Bronchial epithelial cell (primary cell): ENCODE data around the gene CNP. TPM values are rescaled to one million over a fixed set of nuclear protein-coding genes. Genes with fewer than 3 reads are reported as not detected.

Source experiments
- DNase-seq: peaks from one replicate; pipeline ENCODE4 v3.0.0-alpha.2; 2010; ENCODE audit warnings: low read depth
- FAIRE-seq: peaks from 2 replicates; lab custom pipeline; 2011; peaks lifted over from hg19 to GRCh38; lab: Jason Lieb, UNC
- H3K27me3 ChIP-seq: 2 replicates; pipeline ENCODE4 v1.5.1; 2011; ENCODE audit warnings: low read length; ENCODE audit not compliant: control insufficient read depth, insufficient read depth
- H3K36me3 ChIP-seq: 2 replicates; pipeline ENCODE4 v1.5.1; 2011; ENCODE audit warnings: low read length; ENCODE audit not compliant: control insufficient read depth, insufficient read depth
- H3K4me3 ChIP-seq: 2 replicates; pipeline ENCODE4 v1.5.1; 2011; ENCODE audit warnings: mild to moderate bottlenecking, low read depth, low read length, control low read depth
- CTCF ChIP-seq: IDR thresholded peaks from 2 replicates; pipeline ENCODE4 v1.5.1; 2011; ENCODE audit warnings: mild to moderate bottlenecking, moderate library complexity, low read length, control low read depth, inconsistent platforms; ENCODE audit not compliant: insufficient read depth, severe bottlenecking
- total RNA-seq: library from RNA; depleted of rRNA; stranded (reverse); fragments of >200 nt; gene quantifications from 2 replicates; pipeline ENCODE4 v1.2.1, GENCODE V29; 2014

The CNP gene
- total RNA-seq, 1 donor from 2014 or later = 16.3 TPM

- peaks cover 27% of the 10 kb centered on the region for H3K36me3 ChIP-seq
- DNase-seq (no peak), FAIRE-seq (peak; percentile 32)
- H3K27me3 ChIP-seq = no peaks in the 10 kb centered on the region
- H3K4me3 ChIP-seq = no peak overlapping the region
- no peak for TF ChIP-seq CTCF
Measured at GRCh38 chr17:41970901-41971331, 4.3 kb downstream of the CNP start.

- no peak for TF ChIP-seq CTCF
- H3K4me3 ChIP-seq = no peak overlapping the region
- H3K36me3 ChIP-seq = peaks cover 32% of the 10 kb centered on the region
- DNase-seq (no peak), FAIRE-seq (no peak)
- no peaks in the 10 kb centered on the region for H3K27me3 ChIP-seq
Measured at GRCh38 chr17:41971721-41972523, 5.3 kb downstream of the CNP start.

DNA sequence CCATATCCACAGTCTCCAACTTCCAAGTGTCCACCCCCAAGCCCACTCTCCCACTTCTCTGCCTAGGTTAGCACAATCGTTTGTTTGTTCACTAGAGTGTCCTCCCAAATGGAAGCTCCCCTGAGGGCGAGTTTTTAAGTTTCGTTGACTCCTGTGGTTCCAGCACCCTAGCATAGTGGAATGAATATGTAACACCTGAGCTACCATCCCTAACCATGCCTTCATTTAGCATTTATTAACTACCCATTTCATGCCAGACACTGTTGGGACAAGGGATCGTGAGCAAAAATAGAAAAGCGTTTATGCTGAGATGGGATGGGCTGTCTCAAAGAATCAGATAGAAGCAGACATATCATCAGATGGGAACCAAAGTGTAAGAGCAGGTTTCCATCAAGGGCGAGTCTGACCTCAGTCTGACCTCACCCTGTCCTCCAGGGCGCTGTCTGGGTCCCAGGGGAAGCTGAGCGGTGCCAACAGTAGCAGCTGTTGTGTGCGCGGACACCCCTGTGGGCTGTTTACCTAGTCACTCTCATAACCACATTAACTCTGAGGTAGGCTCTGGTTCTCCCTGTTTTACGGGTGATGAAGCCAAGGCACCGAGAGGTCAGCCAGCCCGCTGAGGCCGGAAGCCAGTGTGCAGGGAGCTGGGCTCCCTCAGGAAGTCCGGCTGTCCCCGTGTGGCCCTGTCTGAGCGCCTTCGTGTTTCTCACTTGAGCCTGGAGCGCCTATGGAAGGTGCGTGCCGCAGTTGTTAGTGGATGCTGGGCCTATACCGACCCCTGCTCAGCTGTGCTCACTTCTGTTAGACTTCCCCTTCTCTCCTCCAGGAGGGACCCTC is 6.2 kb downstream of the CNP start:
- Histone ChIP-seq H3K4me3 (no peak overlapping the region), H3K36me3 (peaks cover 35% of the 10 kb centered on the region), H3K27me3 (no peaks in the 10 kb centered on the region)
- TF ChIP-seq CTCF = no peak
- DNase-seq = no peak
- peak; percentile 7 for FAIRE-seq

DNA sequence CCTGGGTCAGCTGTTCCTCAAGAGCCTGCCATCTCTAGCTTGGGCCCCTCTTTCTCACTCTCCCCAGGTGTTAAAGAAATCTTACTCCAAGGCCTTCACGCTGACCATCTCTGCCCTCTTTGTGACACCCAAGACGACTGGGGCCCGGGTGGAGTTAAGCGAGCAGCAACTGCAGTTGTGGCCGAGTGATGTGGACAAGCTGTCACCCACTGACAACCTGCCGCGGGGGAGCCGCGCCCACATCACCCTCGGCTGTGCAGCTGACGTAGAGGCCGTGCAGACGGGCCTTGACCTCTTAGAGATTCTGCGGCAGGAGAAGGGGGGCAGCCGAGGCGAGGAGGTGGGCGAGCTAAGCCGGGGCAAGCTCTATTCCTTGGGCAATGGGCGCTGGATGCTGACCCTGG is 6.8 kb downstream of the CNP start:
- FAIRE-seq (no peak), DNase-seq (no peak)
- Histone ChIP-seq H3K36me3 (peaks cover 39% of the 10 kb centered on the region), H3K4me3 (no peak overlapping the region), H3K27me3 (no peaks in the 10 kb centered on the region)
- TF ChIP-seq CTCF = no peak

DNA sequence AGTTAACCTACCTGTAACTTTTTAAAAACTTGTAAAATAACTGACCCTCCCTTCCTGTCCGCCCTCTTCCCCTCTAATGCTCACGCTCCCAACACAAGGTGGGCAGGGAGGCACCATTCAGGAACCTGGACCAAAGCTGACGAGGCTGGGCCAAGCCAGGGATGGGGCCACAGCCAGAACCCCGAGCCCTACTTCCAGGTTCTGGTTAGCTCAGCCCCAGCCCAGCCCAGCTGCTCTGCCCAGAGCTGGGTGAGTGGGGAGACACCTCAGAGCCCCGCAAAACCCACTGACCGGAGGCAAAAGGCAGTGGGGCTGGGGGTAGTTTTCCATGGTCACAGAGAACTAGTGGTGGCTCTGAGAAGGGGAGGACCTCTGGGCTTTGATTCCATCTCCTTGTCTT is 7.4 kb downstream of the CNP start:
- Histone ChIP-seq H3K4me3 (no peak overlapping the region), H3K36me3 (peaks cover 39% of the 10 kb centered on the region), H3K27me3 (no peaks in the 10 kb centered on the region)
- DNase-seq (no peak), FAIRE-seq (no peak)
- TF ChIP-seq CTCF = no peak
